Fibroblast of peridontal ligament (primary cell): Measurements from ENCODE around the gene ONECUT3.

Source experiments
- DNase-seq: peaks from one replicate; pipeline ENCODE4 v3.0.0-alpha.2; 2010; ENCODE audit errors: extremely low read depth

Gene ONECUT3

GRCh38 chr19:1814833-1815604 is 61.7 kb downstream of the ONECUT3 start:
- DNase-seq: no peak

DNA sequence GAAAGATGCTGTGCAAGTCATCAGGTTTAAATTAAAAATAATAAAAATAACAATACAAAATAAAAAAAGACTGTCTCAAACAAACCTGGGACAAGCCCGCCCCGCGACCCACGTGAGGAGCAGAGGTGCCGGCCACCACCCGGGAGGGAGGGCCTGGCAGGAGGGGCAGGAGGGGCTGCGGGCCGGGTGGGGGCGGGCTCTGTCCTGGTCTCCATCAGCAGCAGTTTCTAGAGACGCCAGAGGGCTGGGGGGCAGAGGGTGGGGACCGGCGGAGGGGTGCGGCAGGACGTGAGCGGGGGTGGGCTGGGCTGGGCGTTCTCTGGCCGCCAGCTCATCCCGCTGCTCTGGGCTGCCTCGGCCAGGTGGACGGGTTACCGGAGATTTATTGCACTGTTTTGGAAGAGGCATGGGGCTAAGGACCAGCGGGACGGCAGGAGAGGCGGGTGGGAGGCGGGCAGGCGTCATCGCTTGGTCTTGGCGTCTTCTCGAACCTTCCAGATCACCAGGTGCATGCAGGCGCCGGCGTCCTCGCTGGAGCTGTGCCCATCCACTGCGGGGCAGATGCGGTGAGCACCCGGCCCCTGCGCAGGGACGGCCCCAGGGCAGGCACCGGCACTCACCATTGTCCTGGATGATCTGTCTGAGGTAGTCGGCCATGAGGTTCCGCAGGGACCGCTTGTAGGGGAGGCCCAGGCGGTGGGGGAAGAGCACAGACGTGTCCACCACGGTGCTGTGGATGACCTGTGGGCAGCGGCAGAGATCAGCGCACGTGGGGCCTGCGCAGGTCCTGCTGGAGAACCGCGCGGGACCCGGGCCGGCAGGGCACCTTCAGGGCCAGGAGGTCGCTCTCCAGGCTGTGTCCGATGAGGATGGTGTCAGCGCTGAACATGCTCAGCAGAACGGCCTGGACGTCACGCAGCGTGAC is 62.6 kb downstream of the ONECUT3 start:
- DNase-seq: no peak

DNA sequence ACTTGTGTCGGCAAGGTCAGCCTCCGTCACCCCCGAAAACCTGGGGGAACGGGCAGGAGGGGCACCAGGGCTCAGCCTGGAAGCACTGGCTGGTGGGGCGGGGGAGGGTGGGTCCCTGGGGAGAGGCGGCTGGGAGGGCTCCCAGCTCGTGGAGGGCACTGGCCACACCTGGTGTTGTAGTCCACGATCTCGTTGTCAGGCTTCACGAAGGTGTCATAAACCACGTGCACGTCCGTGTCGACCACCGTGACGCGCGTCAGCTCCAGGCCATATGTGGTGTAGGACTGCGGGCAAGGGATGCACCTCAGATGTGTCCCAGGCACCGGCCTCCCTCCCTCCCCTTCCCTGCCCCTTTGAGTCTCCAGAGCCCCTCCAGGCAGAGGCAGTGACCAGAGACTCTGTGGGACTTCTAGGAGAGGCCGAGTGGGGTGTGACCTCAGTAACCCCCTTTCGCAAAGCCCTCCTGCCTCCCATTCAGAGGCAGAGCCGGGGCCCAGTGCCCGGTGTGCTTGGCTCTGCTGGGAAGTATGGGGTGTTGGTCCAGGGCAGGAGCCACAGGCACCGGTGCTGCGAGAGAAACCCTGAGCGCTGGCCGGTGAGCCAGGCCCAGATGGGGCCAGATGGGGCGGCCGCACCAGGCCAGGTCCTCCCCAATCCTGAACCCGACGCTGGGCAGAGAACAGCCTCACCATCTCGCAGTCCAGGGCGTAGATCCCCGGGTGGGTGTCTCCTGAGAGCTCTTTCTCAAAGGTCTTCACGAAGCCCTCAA is 63.4 kb downstream of the ONECUT3 start:
- DNase-seq: no peak

DNA sequence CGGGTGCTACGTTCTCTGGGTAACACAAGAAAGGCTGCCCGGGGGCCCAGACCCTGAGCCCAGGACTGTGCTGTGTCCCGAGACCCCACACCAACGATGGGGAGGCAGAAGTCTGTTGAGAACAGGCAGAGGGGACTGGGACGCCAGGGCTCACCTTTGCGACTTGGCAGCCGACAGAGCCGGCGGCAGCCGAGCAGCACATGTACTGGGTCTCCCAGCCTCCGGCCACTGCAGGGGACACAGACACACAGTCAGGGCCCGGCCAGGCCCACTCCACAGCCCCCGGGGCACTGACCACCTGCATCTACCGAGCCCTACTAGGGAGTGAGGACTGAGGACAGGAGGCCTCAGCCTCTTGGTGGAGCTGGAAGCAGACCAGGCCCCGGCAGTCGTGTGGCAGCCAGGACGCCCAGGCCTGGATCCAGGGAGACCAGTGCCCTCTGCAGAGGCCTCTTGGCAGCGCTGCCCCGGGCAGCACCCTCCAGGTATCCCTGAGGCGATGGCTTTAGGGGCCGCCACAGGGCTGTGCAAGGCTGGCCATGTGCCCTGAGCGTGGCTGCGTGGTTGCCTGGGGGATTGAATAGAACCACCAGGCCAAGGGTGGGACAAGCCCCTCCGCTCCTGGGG is 64.4 kb downstream of the ONECUT3 start:
- no peak for DNase-seq

- no peak for DNase-seq
Observed at GRCh38 chr19:1818549-1819195, 65.4 kb downstream of the ONECUT3 start.

GRCh38 chr19:1819341-1820255 is 66.3 kb downstream of the ONECUT3 start:
- no peak for DNase-seq

DNA sequence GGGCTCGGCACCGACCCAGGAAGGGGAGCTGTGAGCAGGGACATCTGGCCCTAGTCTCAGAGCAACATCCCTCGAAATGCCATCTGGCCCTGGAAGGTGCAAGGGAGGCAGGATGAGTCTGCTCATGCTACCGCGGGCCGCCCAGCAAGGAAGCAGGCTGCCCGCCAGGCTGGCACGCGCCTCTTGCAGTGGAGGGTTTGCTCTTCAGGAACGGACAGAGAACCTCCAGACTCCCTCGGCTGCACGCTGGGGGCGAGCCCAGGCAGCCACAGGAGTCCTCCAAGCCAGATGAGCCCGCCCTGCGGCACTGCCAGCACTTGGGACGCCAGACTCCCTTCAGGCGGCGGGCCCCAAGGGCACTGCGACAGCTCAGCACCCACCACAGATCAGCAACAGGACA is 68.9 kb downstream of the ONECUT3 start:
- DNase-seq: no peak

DNA sequence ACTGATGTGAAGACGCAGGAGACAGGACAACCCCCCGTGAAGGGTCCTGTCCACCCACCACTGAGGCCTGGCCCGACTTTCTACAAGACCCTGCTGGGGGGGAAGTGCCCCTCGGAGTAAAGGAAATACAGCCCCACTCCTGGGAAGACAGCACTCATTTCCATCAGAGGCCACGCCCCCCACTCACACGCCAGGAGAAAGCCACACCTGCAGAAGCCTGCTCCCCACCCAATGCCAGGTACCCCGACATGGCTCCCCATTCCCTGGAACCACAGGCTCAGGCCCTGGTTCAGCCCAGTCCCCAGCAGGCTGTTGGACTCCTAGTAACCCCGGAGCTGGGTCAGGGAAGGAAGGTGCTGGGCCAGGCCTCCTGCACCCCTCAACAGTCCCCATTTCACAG is 69.7 kb downstream of the ONECUT3 start:
- DNase-seq: no peak

DNA sequence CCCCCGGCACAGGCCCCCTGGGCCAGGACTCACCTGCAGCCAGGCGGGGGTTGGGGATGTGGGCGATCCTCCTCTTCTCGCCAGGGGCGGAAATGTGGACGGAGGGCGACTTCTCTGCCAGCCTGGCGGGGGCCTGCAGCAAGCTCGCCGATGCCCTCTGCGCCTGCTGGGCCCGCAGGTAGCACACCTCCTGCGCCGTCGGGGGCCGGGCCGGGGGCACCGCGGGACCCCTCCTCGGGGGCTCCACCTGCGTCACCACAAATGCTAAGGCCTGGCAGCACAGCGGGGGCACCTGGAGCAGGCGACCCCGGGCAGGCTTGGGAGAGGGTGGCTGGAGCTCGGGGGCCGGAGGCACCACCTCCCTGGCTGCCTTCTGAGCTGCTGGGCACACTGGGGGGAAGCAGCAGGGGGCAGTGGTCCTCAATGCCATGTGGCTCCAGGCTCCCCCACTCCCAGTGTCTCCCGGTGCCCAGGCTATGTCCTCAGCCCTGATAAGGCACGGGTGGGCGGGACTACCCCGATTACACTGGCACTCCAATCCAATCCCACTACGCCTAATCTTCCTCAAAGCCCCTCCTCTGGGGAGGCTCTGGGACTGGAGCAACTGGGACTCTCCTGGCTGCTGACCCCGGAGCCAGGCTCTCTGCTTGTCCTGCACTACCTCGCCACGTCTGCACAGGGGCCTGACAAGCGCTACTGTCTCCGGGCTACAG is 70.4 kb downstream of the ONECUT3 start:
- DNase-seq: no peak

- no peak for DNase-seq
Observed at GRCh38 chr19:1824252-1824622, 70.9 kb downstream of the ONECUT3 start.

DNA sequence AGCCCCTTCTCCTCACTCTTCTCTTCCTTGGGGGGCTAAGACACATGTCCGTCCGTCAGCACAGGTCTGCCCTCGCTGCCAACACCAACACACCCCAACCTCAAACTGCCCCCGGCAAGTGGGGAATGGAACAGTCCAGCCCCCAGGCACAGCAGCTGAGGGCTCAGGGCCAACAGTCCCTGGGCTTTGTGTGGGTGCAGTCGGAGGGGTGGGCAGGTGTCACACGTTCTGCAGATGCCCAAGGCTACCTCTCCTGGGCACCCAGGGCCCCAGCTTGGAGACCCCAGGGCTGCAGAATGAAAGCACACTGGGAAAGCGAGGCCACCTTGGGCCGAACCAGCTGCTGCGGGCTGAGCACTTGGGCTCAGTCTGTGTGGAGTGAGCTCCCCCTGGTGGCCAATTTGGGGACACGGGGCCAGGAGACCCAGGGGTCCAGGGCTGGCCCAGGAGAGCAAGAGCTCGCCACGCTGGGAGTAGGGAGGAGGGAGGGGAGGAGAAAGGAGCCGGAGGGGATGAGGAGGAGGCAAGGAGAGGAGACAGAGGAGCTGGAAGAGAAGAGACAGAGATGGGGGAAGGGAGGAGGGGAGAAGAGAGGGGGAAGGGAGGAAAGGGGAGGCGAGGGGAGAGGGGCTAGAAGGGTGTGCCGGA is 72.7 kb downstream of the ONECUT3 start:
- DNase-seq: peak; percentile 56

GRCh38 chr19:1826557-1827521 is 73.5 kb downstream of the ONECUT3 start:
- DNase-seq: no peak

GRCh38 chr19:1827566-1828278 is 74.4 kb downstream of the ONECUT3 start:
- no peak for DNase-seq

- no peak for DNase-seq
Observed at GRCh38 chr19:1828279-1829238, 75.3 kb downstream of the ONECUT3 start.

DNA sequence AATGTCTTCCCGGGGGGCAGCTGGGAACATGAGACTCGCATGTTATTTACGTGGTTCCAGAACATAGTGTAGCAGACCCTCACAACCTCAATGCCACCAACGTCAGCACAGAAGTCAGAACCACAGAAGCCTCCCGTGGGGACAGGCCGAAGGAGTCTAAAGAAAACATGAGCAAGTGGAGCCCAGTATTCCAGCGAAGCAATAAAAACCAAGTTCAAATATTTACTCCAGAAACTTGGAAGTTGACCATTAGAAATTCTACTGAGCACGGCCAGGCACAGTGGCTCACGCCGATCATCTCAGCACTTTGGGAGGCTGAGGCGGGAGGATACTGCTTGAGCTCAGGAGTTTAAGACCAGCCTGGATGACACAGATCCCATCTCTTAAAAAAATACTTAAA is 76.7 kb downstream of the ONECUT3 start:
- no peak for DNase-seq

DNA sequence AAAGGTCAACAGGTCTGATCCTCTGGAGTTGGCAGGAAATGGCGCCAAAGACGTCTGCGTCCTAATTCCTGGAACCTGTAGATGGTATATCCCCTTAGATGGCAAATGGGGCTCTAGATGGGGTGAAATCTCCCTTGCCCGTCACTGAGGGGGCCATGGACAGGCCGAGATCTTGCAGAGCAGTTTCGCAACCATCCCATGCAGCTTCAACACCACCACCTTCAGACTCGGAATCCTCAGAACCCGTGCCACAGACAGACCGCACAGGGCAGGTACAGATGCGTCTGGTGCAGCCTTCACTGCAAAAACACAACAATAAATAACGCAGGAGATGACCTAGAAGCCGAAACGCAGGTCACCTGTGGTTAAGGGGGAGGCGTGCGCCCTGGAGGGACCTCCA is 77.3 kb downstream of the ONECUT3 start:
- DNase-seq: no peak
